Iris pigment epithelial cell (primary cell): Measurements from ENCODE around the gene LYPD1.

Experiments used
- DNase-seq: peaks from one replicate; pipeline ENCODE4 v3.0.0-alpha.2; 2011; ENCODE audit warnings: low read depth

The LYPD1 gene

GRCh38 chr2:132668189-132668823 is 1.7 kb downstream of the LYPD1 start:
- peak; percentile 9 for DNase-seq

- no peak for DNase-seq
These were observed 2.3 kb downstream of the LYPD1 start for GRCh38 chr2:132667706-132668105.

GRCh38 chr2:132665401-132666140 is 4.4 kb downstream of the LYPD1 start:
- DNase-seq = no peak

GRCh38 chr2:132664096-132664495 is 5.9 kb downstream of the LYPD1 start:
- peak; percentile 24 for DNase-seq

GRCh38 chr2:132662732-132663131 is 7.3 kb downstream of the LYPD1 start:
- peak; percentile 23 for DNase-seq

GRCh38 chr2:132659331-132659730 is 10.7 kb downstream of the LYPD1 start:
- no peak for DNase-seq

- DNase-seq = no peak
These were observed 13.6 kb downstream of the LYPD1 start for GRCh38 chr2:132656266-132656975.

GRCh38 chr2:132654968-132655367 is 15.0 kb downstream of the LYPD1 start:
- DNase-seq = no peak

GRCh38 chr2:132654335-132654734 is 15.7 kb downstream of the LYPD1 start:
- DNase-seq = no peak

GRCh38 chr2:132652474-132652873 is 17.5 kb downstream of the LYPD1 start:
- no peak for DNase-seq

GRCh38 chr2:132651115-132652045 is 18.6 kb downstream of the LYPD1 start:
- DNase-seq = peak; percentile 70

GRCh38 chr2:132646540-132647108 is 23.4 kb downstream of the LYPD1 start:
- no peak for DNase-seq

- no peak for DNase-seq
These were observed 24.1 kb downstream of the LYPD1 start for GRCh38 chr2:132645722-132646539.

GRCh38 chr2:132645176-132645575 is 24.8 kb downstream of the LYPD1 start:
- DNase-seq = no peak

- no peak for DNase-seq
These were observed 27.6 kb downstream of the LYPD1 start for GRCh38 chr2:132642415-132642814.

- DNase-seq = no peak
These were observed 28.2 kb downstream of the LYPD1 start for GRCh38 chr2:132641819-132642218.

- no peak for DNase-seq
These were observed 29.9 kb downstream of the LYPD1 start for GRCh38 chr2:132640116-132640515.

- DNase-seq = no peak
These were observed 31.5 kb downstream of the LYPD1 start for GRCh38 chr2:132638313-132639040.

- no peak for DNase-seq
These were observed 33.7 kb downstream of the LYPD1 start for GRCh38 chr2:132636346-132636745.

GRCh38 chr2:132633635-132634034 is 36.4 kb downstream of the LYPD1 start:
- no peak for DNase-seq
